Measurements from ENCODE around the gene DKKL1.
"Not testable (repeated sequence)": the region's sequence is repeated elsewhere in the genome, so short reads cannot be mapped to it uniquely, and the experiment has no call there.

DKKL1 gene

GRCh38 chr19:49362048-49362928 lies 1.4 kb upstream of the DKKL1 start, which contains the start of gene TEAD2:
TEAD2 (minus strand) TSS chr19:49362416; CDS start chr19:49360075, 2,341 bp downstream.
- no peak for DNase-seq

- no peak for DNase-seq
Measured at GRCh38 chr19:49362929-49363267, 779 bp upstream of the DKKL1 start.

DNA sequence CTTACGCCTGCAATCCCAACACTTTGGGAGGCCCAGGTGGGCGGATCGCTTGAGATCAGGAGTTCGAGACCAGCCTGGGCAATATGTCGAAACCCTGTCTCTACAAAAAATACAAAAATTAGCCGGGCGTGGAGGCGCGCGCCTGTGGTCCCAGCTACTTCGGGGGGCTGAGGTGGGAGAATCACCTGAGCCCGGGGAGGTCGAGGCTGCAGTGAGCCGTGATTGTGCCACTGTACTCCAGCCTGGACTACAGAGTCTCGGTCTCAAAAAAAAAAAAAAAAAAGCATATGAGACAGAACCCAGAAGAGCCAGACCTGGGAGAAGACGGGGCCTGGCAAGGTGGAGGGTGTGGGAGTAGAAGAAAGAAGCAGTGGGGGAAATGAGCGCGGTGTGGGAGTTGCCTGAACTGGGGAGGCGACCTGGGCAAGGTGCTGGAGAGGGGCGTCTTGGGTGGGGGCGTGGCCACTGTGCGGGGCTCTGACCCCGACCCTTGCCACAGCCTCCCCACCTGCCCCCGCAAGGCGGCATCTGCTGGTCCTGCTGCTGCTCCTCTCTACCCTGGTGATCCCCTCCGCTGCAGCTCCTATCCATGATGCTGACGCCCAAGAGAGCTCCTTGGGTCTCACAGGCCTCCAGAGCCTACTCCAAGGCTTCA lies 533 bp downstream of the DKKL1 start:
- no peak for DNase-seq

DNA sequence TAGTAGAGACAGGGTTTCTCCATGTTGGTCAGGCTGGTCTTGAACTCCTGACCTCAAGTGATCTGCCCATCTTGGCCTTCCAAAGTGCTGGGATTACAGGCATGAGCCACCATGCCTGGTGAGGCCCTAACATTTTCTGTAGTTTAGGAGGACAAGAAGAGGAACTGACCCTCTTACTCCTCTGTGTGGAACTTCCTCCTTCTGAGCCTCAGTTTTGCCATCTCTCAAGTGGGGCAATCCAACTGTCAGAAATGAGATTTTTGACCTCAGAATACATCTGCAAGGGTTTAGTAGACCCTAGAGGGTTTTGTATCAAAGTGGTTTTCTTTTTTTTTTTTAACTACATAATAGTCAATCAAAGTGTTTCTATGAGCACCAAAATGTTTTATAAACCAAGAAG lies 2.4 kb downstream of the DKKL1 start:
- no peak for DNase-seq

- no peak for DNase-seq
Measured at GRCh38 chr19:49368711-49369358, 5.2 kb downstream of the DKKL1 start.

DNA sequence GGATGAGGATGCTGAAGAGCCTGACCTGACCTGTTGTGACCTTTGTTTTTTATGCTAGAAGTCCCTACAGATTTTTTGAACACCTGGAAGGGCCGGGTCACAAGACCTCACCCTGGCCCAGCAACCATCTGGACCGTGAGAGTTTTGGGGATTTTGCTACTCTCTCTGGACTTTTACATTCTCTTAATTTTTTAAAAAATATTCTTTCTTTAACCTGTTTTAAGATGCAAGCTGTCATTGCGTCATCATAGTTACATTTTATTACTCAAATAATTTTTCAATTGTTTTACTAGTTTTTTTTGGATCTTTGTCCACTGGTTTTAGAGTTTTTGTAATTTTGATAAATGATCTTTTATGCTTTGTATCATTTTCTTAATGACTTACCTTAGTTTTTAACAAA lies 7.5 kb downstream of the DKKL1 start:
- no peak for DNase-seq

GRCh38 chr19:49373174-49373573 lies 9.5 kb downstream of the DKKL1 start:
- not testable (repeated sequence) for DNase-seq

- DNase-seq: no peak
Measured at GRCh38 chr19:49374665-49375434, 11.2 kb downstream of the DKKL1 start.

GRCh38 chr19:49378512-49378911 lies 14.8 kb downstream of the DKKL1 start:
- no peak for DNase-seq

DNA sequence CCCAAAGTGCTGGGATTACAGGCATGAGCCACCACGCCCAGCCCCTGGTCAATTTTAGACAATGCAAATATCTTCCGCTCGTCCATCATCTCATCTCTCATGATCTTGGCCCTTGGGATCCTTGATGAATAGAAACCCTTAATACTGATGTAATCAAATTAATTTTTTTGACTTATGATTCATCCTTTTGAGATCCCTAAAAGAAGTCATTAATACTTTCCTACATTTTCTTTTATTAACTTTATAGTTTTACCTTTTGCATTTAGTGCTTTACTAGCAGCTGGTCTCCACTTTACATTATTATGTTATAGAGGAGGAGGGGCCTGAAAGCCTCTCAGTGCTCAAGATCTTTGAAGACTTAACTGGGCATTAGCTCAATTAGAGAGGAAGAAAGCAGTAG lies 16.7 kb downstream of the DKKL1 start:
- DNase-seq: no peak

DNA sequence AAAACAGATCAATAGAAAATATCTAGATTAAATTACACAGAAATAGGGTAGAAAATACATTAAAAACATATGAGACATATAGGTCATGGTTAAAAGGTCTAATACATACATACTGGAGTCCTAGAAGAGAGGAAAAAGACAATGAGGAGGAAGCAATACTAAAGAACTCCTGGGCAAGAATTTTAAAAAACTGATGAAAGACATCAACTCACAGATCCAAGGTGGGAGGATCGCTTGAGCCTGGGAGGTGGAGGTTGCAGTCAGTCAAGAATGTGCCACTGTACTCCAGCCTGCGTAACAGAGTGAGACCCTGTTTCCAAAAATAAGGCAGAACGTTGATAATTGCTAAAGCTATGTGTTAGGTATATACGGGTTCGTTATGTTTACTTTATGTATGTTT lies 19.0 kb downstream of the DKKL1 start:
- DNase-seq: no peak

DNA sequence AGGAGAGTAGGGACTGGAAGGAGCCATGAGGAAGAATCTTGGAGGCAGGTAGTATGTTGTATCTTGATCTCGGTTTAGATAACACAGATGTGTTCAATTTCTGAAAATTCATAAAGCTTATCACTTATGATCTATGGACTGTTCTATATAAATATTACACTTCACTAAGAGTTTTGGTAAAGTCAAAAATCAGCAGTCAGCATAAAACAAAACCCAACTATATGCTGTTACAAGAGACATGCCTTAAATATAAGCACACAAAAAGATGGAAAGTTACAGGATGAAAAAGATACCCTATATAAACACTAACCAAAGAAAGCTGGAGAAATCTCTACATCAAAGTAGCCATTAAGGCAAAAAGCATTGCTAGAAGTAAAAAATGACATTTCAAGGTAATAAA lies 19.9 kb downstream of the DKKL1 start:
- no peak for DNase-seq

DNA sequence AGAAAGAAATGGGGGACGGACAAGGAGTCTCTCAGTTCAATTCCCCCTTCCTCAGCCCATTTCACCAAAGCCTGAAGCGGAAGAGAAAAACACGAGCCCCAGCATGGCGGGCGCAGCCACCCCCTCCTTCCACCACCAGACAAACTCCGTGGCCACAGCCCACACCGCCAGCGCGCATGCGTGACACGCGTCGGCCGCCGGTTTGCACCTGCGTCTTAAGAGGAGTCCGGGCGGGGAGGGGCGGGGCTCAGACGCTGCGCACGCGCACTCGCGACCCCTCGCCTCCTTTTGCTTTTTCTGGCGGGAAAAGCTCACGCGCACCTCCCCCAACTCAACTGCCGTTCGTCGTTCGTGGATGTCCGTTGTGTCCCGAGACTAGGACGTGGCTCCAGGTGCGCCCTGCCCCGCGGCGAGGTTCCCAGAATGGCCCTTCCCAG lies 24.3 kb downstream of the DKKL1 start, which contains the start of gene KASH5:
TSS of gene KASH5 (plus strand) at position 314 of the 437 bp plus-strand sequence. CDS start 2,635 bp downstream, outside the sequence.
- peak; percentile 69 to 77 for DNase-seq

DNA sequence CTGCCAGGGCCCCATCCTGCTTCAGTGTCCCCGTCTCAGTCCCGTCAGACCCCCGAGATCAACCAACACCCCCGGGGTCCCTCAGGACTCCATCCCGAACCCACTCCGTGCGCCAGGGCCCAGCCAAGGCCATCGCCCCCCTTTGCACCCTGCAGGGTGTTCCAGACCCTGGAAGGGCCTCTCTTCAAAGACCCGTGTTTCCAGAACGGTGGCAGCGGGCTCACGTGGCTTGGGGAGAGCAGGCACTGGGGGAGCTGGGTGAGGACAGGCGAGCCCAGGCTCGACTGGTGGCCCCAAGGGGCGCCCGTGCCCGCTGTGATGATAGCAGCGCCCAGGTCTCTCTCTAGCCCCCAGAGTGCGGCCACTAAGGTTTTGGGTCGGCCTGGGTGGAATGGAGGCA lies 25.7 kb downstream of the DKKL1 start:
- DNase-seq: no peak

DNA sequence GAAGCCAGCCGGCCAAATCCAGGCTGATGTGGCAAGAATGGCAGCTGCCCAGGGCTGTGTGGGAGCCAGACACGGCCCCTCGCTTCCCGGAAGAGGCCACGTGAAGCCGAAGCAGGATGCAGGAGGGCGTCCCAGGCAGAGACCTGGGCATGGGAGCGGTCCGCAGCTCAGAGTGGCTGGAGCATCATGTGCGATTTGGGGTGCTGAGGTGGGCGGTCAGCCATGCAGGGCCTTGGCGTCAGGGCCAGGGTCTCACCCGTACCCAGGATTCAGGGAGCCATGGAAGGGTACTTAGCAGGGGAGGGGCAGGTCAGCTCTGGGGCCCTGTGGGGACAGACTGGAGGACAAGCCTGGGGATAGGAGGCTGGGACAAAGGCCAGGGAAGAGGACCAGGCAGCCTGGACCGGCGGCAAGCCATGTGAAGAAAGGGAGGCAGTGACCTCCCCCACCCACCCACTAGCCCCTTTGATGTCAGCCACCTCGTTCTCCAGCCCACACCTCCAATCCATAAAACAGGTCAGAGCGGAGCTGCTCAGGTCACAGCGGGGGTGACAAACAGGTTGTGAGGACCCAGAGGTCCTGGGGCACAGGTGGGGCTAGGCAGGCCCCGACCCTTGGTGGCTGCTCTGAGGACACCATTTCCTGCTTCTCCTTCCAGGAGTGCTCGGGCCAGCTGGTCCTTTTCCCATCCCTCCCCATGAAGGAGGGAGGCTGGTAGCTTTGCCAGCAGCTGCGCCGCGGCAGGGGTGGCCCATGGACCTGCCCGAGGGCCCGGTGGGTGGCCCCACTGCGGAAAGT lies 26.7 kb downstream of the DKKL1 start:
- no peak for DNase-seq

GRCh38 chr19:49390929-49391359 lies 27.3 kb downstream of the DKKL1 start:
- DNase-seq: no peak

DNA sequence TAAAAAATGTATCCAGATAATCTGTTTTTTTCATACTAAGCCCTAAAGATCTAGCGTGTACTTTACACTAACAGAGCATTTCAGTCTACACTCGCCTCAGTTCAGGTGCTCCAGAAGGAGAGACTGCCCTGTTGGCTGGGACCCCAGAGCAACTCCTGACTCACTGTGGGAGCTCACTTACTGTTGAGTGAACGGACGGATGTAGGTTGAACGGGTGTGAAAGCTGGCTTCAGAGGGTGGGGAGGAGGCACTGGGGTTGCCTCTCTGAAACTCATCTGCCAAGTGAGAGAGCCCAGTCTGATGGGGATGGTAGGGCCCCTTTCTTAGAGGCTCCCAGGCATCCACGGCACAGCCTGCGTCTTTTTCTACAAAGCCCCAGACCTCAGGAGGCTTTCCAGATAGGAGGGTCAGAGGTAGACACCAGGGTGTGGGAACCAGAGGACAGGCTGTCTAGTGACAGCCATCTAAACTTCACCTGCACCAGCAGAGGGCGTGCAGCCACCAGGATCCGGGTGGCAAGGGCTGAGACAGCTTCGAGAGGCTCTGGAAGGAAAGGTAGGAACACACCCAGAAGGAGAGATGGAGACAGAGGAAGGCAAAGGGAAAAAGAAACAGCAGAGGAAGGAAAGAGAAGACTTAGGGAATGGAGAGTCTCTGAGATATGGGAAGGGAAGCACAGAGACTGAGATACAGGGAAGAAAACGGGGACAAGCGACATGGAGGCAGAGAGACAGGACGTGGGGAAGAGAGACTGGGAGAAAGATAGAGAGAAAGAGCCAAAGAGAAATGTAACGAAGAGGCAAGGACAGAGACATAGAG lies 28.1 kb downstream of the DKKL1 start:
- peak; percentile 75 to 78 for DNase-seq

DNA sequence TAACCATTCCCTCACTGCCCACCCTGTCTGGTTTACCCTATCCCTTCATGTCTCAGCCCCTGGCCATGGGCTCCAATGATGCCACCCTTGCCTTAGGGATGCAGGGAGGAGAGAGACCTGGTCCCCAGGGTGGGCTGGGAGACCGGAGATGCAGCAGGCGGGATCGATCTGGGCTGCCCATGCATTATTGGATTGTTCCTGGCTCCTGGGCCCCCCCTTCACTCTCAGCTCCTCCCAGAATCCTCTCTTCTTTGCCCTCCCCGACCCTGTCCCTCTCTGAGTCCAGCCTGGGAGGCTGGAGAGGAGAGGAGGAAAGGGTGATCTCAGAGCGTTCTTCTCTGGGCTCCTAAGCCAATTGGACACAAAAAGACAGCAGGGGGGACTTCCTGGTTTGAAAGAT lies 30.2 kb downstream of the DKKL1 start:
- DNase-seq: no peak

- no peak for DNase-seq
Measured at GRCh38 chr19:49395581-49396407, 32.1 kb downstream of the DKKL1 start.
